HG03108 (cell line): ENCODE measurements around the gene DMRTC2.

Experiments
- ATAC-seq: cut with Tn5 transposase; IDR thresholded peaks from one replicate; pipeline ENCODE4 v1.9.1; 2021; ENCODE audit warnings: moderate library complexity; ENCODE audit not compliant: unreplicated experiment

Gene DMRTC2

GRCh38 chr19:41887711-41888382, 43.0 kb downstream of the DMRTC2 start:
- ATAC-seq: no peak

DNA sequence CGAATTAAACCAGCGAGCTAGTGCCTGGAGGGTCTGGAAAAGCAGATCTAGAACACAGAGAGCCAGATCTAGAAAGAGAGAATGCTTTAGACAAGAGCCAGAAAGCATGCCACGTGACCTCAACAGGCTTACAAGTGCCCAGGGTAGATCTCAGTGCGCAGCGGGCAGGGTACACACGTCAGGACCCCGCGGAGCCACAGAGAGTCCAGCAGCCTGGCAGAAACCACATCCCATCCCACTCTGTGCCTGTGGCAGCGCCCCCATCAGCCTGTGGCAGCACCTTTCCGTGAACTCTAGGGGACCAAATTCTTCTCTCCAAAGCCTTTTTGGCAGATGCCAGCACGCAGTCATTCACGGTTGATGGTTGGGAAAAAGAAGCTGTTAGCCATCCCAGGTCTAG, 44.1 kb downstream of the DMRTC2 start:
- no peak for ATAC-seq

DNA sequence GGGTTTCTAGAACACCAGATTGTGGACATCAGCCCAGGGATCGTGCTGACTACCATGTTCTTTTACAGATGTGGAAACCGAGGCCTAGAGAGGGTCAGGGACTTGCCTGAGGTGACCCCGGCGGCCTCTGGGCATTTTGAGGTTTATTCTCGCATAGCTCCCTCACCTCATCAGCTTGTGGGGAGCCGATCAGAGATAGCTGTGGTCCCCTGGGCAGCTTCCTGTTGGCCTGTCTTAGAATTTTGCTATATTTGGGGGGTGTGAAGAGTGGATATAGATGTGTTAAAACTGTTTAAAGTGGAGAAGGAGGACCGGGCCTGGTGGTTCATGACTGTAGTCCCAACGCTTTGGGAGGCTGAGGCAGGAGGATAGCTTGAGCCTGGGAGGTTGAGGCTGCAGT, 45.1 kb downstream of the DMRTC2 start:
- ATAC-seq: no peak

- ATAC-seq: no peak
Measured at GRCh38 chr19:41890936-41891335, 46.1 kb downstream of the DMRTC2 start.

DNA sequence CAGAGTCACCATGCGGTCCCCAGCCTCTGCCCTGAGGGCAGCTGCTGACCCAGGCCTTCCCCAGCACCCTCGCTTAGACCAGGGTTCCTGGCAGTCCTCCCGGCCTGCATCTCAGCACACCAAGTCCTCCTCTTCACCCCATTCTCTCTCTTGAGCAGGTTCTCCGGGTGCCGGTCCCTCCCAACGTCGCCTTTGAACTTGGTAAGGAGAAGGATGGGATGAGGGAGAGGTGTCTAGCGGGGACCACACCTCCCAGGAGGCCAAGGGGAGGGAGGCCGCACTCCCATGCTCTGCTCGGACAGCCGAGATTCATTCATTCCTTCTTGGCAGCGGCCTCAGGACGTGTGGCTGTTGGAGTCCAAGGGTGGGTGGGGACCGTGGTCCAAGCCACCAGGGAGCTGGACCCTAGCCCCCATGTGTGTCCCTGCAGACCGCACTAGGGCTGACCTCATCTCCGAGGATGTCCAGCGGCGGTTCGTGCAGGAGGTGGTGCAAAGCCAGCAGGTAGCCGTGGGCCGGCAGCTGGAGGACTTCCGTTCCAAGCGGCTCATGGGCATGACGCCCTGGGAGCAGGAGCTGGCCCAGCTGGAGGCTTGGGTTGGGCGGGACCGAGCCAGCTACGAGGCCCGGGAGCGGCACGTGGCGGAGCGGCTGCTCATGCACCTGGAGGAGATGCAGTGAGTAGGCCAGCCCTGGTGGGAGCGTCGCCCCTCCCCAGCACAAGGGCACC, 47.5 kb downstream of the DMRTC2 start:
- ATAC-seq: no peak

GRCh38 chr19:41893899-41894298, 49.1 kb downstream of the DMRTC2 start:
- ATAC-seq: no peak

GRCh38 chr19:41894350-41894749, 49.5 kb downstream of the DMRTC2 start:
- ATAC-seq: no peak

- no peak for ATAC-seq
Measured at GRCh38 chr19:41895745-41896580, 51.1 kb downstream of the DMRTC2 start.

- ATAC-seq: no peak
Measured at GRCh38 chr19:41896581-41896942, 51.7 kb downstream of the DMRTC2 start.

DNA sequence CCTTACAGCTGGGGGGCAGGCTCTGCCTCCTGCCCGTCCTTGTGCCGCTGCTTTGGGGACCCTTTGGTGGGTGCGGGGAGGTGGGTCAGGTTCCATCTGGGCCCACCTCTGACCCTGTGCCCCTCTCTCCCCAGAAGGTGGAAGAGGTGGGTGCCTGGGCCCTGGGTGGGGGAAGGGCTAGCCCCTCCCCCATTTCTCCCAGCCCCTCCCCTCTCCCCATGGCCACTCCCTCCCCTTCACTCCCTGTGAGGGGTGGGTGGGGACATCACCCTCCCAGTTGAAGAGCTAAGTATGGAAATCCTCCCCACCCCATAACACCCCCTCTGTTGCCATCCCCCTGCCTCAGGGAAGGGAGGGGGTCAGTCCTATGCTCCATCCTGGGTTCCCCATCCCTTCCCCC, 52.3 kb downstream of the DMRTC2 start:
- no peak for ATAC-seq

GRCh38 chr19:41897820-41898219, 53.0 kb downstream of the DMRTC2 start:
- ATAC-seq: no peak

GRCh38 chr19:41898235-41898634, 53.4 kb downstream of the DMRTC2 start:
- no peak for ATAC-seq
